Bronchus fibroblast of lung (primary cell): ENCODE results near the gene DHDH. TPM values are rescaled to one million over a fixed set of nuclear protein-coding genes. Genes with fewer than 3 reads are reported as not detected.

Experiments
- total RNA-seq: library from RNA; depleted of rRNA; stranded (reverse); fragments of >200 nt; gene quantifications from 2 replicates; pipeline ENCODE4 v1.2.3, GENCODE V29; 2015

The DHDH gene
- not detected in 2 replicates for total RNA-seq

GRCh38 chr19:48933382-48933932 is at the start of gene DHDH:
Gene DHDH (plus strand): TSS chr19:48933699. CDS start chr19:48933722, 23 bp downstream.

DNA sequence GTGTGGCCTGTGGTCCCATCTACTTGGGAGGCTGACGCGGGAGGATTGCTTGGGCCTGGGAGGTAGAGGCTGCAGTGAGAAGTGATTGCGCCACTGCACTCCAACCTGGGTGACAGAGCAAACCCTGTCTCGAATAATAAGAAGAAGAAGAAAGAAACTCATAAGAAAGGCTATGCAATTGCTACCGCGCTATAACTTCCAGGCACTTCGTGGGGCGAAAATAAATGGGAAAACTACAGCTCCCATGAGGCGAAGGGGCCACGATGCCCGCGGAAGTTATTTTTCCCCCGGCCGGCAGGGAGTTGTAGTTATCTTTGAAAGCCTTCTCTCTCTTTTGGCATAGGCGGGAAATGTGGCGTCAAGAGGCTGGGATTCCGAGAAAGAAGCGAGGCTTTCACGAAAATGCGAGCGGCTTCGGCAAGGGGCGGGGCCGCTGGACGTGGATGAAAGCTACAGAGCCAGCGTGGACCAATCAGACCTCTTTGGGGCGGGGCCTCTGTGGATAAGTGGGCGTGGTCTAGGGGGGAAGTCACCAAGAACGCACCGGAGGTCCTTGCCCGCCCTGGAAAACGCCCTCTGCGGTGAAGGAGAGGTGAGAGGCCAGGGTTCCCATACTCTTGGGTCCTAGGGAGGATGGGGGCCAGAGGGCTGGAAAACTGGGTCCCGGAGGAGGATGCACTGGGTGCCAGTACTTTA is 33.6 kb upstream of the DHDH start, which contains the start of gene NUCB1:
Gene NUCB1, plus strand, starts transcription at position 532 of the 696 bp plus-strand sequence. CDS start 485 bp downstream, outside the sequence.

DNA sequence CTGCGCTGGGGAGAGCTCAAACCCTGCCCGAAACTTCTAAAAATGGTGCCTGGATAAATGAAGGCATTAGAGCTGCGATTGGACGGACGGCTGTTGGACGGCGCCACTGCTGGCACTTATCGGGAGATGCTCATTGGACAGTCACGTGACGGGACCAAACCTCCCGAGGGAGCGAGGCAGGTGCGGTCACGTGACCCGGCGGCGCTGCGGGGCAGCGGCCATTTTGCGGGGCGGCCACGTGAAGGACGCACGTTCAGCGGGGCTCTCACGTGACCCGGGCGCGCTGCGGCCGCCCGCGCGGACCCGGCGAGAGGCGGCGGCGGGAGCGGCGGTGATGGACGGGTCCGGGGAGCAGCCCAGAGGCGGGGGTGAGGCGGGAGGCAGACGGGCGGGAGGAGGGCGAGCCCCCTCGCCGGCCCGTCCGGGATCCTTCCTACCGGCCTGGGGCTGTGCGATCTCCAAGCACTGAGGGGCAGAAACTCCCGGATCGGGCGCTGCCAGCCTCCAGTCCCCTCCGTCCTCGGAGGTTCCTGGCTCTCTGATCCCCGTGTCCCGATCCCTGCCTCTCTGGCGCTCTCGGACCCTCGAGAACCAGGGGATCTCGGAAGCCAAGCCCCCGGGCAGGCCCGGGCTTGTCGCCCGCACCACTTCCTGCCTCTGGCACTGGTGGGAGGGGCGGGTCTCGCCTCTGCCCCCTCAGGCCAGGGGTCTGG is 21.3 kb downstream of the DHDH start, which contains the start of gene BAX:
Gene BAX, plus strand, starts transcription at position 281 of the 713 bp plus-strand sequence. Its CDS starts 54 bp downstream, at position 335.

GRCh38 chr19:48965040-48965805 is 31.7 kb downstream of the DHDH start, which contains the start of gene FTL:
Gene FTL (plus strand): TSS chr19:48965309. CDS start chr19:48965508, 199 bp downstream.

DNA sequence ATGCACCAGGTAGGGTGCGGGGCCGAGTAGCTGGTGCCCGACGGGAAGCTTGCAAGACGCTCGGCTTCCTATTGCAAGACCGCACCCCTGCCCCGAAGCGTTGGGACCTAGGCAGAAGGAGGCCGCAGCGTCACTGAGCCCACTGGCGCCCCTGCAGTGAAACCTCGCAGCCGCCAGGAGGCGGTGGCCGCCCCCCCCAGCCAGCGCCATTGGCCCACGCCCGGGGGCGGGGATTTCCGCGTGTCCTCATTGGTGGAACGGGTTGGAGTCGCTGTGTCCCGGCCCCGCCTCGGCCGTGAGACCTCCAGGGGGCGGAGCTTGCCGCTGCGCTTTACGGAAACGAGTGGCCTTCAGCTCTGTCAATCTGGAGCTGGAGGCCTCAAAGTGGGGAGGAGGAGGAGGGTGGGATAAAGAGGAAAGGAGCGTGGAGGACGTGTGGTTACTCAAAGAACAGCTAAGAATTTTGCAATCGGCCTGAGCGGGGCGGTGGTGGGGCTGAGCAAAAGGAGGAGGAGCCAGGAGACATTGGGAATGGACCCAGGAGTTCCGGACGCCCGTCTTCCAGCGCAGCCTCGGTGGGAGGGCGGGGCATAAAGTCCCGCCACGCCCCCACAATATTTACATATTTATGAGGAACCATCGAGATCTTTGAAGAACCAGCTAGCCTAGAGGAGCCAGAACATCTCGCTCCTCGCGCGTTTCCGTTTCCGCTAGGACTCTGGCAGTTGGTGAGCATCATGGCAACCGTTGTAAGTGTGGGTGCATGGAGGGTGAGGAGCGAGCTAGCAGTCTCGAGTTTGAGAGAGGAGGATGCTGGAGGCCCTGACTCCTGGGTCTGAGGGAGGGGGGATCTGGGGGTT is 59.9 kb downstream of the DHDH start, which contains the start of the genes GYS1 and RUVBL2:
Gene GYS1, minus strand, starts transcription at position 135 of the 860 bp plus-strand sequence. CDS start 197 bp downstream, outside the sequence.
Gene RUVBL2, plus strand, starts transcription at position 713 of the 860 bp plus-strand sequence. Its CDS starts 25 bp downstream, at position 738.

Other genes starting within 250 kb of the DHDH start
- gene FUT2, start 237.7 kb upstream of the DHDH start, total RNA-seq: not detected in 2 replicates
- 5.0 and 5.2 TPM in 2 replicates for gene MAMSTR, start 214.0 kb upstream of the DHDH start, total RNA-seq
- gene RASIP1, start 193.1 kb upstream of the DHDH start, total RNA-seq: 8.3 and 8.7 TPM in 2 replicates
- gene IZUMO1, start 186.8 kb upstream of the DHDH start, total RNA-seq: under 0.01 TPM in 1 of 2 replicates, not detected in the other
- gene FUT1, start 181.1 kb upstream of the DHDH start, total RNA-seq: 0.15 and 0.17 TPM in 2 replicates
- gene FGF21, start 178.2 kb upstream of the DHDH start, total RNA-seq: not detected in 2 replicates
- gene BCAT2, start 122.7 kb upstream of the DHDH start, total RNA-seq: 61.5 and 67.0 TPM in 2 replicates
- 2.7 and 6.5 TPM in 2 replicates for gene HSD17B14, start 97.2 kb upstream of the DHDH start, total RNA-seq
- 11.4 and 20.1 TPM in 2 replicates for gene PLEKHA4, start 65.1 kb upstream of the DHDH start, total RNA-seq
- 23.3 and 33.8 TPM in 2 replicates for gene PPP1R15A, start 61.3 kb upstream of the DHDH start, total RNA-seq
- 0.17 and 0.45 TPM in 2 replicates for gene TULP2, start 35.0 kb upstream of the DHDH start, total RNA-seq
- 166 and 176 TPM in 2 replicates for gene NUCB1, start 33.4 kb upstream of the DHDH start, total RNA-seq
- gene BAX, start 21.2 kb downstream of the DHDH start, total RNA-seq: 127 and 135 TPM in 2 replicates
- 3,185 and 3,463 TPM in 2 replicates for gene FTL, start 31.6 kb downstream of the DHDH start, total RNA-seq
- 28.7 and 30.8 TPM in 2 replicates for gene GYS1, start 59.6 kb downstream of the DHDH start, total RNA-seq
- gene RUVBL2, start 60.2 kb downstream of the DHDH start, total RNA-seq: 350 and 368 TPM in 2 replicates
- 0.45 TPM in 1 of 2 replicates, not detected in the other for gene LHB, start 83.4 kb downstream of the DHDH start, total RNA-seq
- gene CGB3, start 90.6 kb downstream of the DHDH start, total RNA-seq: not detected in 2 replicates
- gene CGB2, start 98.2 kb downstream of the DHDH start, total RNA-seq: 0.34 TPM in 1 of 2 replicates, not detected in the other
- gene CGB1, start 103.2 kb downstream of the DHDH start, total RNA-seq: 2.9 TPM in 1 of 2 replicates, not detected in the other
- not detected in 2 replicates for gene CGB5, start 110.1 kb downstream of the DHDH start, total RNA-seq
- gene CGB8, start 115.4 kb downstream of the DHDH start, total RNA-seq: not detected in 2 replicates
- 0.30 and 0.34 TPM in 2 replicates for gene CGB7, start 124.0 kb downstream of the DHDH start, total RNA-seq
- gene NTF4, start 131.1 kb downstream of the DHDH start, total RNA-seq: not detected in 2 replicates
- gene KCNA7, start 139.0 kb downstream of the DHDH start, total RNA-seq: not detected in 2 replicates
- gene SNRNP70, start 151.8 kb downstream of the DHDH start, total RNA-seq: 178 and 179 TPM in 2 replicates
- 4.7 and 5.2 TPM in 2 replicates for gene LIN7B, start 180.7 kb downstream of the DHDH start, total RNA-seq
- 2.2 and 3.3 TPM in 2 replicates for gene C19orf73, start 185.4 kb downstream of the DHDH start, total RNA-seq
- 2.2 TPM in 2 replicates for gene PPFIA3, start 185.8 kb downstream of the DHDH start, total RNA-seq
- gene HRC, start 221.7 kb downstream of the DHDH start, total RNA-seq: not detected in 2 replicates
- 10.4 and 12.1 TPM in 2 replicates for gene TRPM4, start 224.1 kb downstream of the DHDH start, total RNA-seq